Measurements from ENCODE around the gene NKAPL.
A peak's percentile ranks its signal among the peaks of the same experiment; 100 is the strongest.

Gene NKAPL

DNA sequence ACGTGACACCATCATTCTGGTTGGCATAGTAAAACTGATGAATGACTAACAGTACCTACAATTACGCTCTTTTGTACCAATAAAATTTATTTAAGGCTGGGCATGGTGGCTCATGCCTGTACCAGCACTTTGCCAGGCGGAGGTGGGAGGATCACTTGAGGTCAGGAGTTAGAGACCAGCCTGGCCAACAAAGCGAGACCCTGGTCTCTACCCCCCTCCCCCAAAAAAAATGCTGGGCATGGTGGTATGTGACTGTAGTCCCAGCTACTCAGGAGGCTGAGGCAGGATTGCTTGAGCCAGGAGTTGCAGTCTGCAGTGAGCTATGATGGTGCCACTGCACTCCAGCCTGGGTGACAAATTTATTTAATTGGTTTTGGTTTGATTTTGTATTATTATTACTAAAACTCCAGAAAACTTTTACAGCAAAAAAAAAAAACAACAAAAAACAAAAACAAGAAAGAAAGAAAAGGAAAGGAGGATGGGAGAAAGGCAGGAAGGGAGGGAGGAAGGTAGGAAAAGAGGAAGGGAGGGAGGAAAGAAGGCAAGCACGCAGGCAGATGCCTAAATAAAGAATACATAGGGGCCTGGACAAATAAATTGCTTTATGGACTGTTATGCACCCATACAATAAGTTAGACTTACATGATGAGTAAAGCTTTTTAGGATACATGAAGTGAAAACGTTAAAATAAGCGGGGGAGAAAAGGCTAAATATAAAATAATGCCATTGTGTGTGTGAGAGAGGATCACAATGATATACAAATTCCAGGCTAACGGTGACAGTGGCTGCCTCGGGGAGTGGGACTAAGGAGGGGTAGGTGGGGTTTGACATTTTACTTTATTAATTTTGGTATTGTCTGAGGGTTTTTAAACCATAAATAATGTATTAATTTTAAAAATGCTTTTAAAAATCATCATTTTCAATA is 34.7 kb upstream of the NKAPL start:
- H3K9me3 ChIP-seq (ENCODE audit: control insufficient read depth, insufficient read depth, low read length): no peaks in the 10 kb centered on the region; the same call in 1 of the 2 replicates
- H3K4me1 ChIP-seq (ENCODE audit: control insufficient read depth, insufficient read depth, low read length): 0 out of 2 replicates have a peak, but pooled peaks cover 6% of the 10 kb centered on the region
- peak overlapping the region; percentile 94 for H3K4me3 ChIP-seq (ENCODE audit: low read depth, low read length)
- H3K9ac ChIP-seq (ENCODE audit: low read depth, low read length): no peak overlapping the region
- peaks cover 48% of the 10 kb centered on the region for H3K27me3 ChIP-seq (ENCODE audit: control insufficient read depth, insufficient read depth, low read length)
- peak overlapping the region; percentile 77 for H3K27ac ChIP-seq (ENCODE audit: low read depth, low read length)
- peaks cover 25% of the 10 kb centered on the region for H3K36me3 ChIP-seq (ENCODE audit: control insufficient read depth, insufficient read depth, low read length)

DNA sequence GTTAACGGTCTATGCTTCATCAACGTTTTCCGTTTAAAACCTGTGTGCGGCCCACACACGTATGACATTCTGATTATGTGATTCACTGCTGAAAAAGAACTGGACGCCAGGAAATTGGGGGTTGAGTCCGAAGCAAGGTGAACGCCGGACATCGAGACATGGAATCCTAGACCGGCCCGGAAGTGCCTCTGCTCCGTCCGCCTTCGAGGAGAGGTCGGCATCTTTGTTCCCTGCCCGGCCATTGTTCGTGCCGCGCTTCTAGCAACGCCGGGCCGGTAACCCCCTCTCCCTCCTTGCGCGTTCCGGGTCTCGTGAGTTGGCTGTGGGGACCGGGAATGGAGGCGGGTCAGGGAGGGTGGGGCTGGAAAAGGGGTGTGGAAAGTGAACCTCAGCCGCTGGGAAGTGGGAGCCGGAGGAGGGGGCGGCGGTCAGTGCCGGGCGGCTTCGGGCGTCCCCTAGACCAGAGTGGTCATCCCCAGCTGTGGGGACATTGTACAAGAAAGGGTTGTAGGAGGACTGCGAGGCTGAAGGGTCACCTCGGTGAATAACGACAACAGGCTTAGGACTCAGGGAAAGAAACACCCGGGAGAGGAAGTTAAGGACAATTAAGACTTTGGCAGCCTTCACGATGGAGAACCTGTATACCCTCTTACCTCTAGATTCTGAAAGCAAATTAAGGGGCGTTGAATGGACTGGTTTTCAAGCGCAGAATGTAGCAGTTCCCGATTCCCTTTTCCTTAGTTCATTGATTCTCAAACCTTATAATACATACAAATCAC is 33.9 kb upstream of the NKAPL start, which contains the start of gene ZSCAN9:
Gene ZSCAN9 (plus strand): TSS at position 220 of the 779 bp plus-strand sequence. CDS start 1,810 bp downstream, outside the sequence.
- Histone ChIP-seq H3K27ac (ENCODE audit: low read depth, low read length) (peak within 1 kb of the TSS; percentile 77), H3K9me3 (ENCODE audit: control insufficient read depth, insufficient read depth, low read length) (no peaks in the 10 kb centered on the region; the same call in 1 of the 2 replicates), H3K36me3 (ENCODE audit: control insufficient read depth, insufficient read depth, low read length) (peaks cover 31% of the 10 kb centered on the region), H3K4me3 (ENCODE audit: low read depth, low read length) (peak within 1 kb of the TSS; percentile 94), H3K9ac (ENCODE audit: low read depth, low read length) (peak within 1 kb of the TSS; percentile 14), H3K4me1 (ENCODE audit: control insufficient read depth, insufficient read depth, low read length) (0 out of 2 replicates have a peak, but pooled peaks cover 6% of the 10 kb centered on the region), H3K27me3 (ENCODE audit: control insufficient read depth, insufficient read depth, low read length) (peaks cover 39% of the 10 kb centered on the region)

DNA sequence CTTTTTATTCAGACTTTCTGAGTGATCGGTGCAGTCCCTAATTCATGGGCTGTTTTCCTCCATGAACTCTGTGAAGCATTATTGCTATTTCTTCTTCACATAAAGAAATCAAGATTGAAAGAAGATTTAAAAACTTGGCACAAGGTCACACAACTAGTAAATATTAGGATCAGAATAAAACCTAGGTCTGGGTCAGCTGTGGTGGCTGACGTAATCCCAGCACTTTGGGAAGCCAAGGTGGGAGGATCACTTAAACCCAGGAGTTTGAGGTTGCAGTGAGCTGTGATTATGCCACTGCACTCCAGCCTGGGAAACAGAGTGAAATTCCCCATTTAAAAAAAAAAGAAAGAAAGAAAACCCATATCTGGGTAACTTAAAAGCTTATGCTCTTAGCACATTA is 32.6 kb upstream of the NKAPL start:
- H3K27ac ChIP-seq (ENCODE audit: low read depth, low read length): no peak overlapping the region
- 0 out of 2 replicates have a peak, but pooled peaks cover 6% of the 10 kb centered on the region for H3K4me1 ChIP-seq (ENCODE audit: control insufficient read depth, insufficient read depth, low read length)
- H3K27me3 ChIP-seq (ENCODE audit: control insufficient read depth, insufficient read depth, low read length): peaks cover 27% of the 10 kb centered on the region
- no peaks in the 10 kb centered on the region; the same call in 1 of the 2 replicates for H3K9me3 ChIP-seq (ENCODE audit: control insufficient read depth, insufficient read depth, low read length)
- peak overlapping the region; percentile 94 for H3K4me3 ChIP-seq (ENCODE audit: low read depth, low read length)
- no peak overlapping the region for H3K9ac ChIP-seq (ENCODE audit: low read depth, low read length)
- H3K36me3 ChIP-seq (ENCODE audit: control insufficient read depth, insufficient read depth, low read length): peaks cover 43% of the 10 kb centered on the region

DNA sequence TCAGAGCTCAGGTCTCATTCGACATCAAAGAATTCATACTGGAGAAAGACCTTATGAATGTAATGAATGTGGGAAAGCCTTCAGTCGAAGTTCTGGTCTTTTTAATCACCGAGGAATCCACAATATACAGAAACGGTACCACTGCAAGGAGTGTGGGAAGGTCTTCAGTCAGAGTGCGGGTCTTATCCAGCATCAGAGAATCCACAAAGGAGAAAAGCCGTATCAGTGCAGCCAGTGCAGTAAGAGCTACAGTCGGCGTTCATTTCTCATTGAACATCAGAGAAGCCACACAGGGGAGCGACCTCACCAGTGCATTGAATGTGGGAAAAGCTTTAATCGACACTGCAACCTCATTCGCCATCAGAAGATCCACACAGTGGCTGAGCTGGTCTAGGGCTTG is 26.3 kb upstream of the NKAPL start:
- H3K27ac ChIP-seq (ENCODE audit: low read depth, low read length): no peak overlapping the region
- H3K4me1 ChIP-seq (ENCODE audit: control insufficient read depth, insufficient read depth, low read length): no peaks in the 10 kb centered on the region
- no peaks in the 10 kb centered on the region for H3K27me3 ChIP-seq (ENCODE audit: control insufficient read depth, insufficient read depth, low read length)
- no peak overlapping the region for H3K9ac ChIP-seq (ENCODE audit: low read depth, low read length)
- no peak overlapping the region for H3K4me3 ChIP-seq (ENCODE audit: low read depth, low read length)
- H3K36me3 ChIP-seq (ENCODE audit: control insufficient read depth, insufficient read depth, low read length): peaks cover 65% of the 10 kb centered on the region
- H3K9me3 ChIP-seq (ENCODE audit: control insufficient read depth, insufficient read depth, low read length): no peaks in the 10 kb centered on the region; the same call in 1 of the 2 replicates

DNA sequence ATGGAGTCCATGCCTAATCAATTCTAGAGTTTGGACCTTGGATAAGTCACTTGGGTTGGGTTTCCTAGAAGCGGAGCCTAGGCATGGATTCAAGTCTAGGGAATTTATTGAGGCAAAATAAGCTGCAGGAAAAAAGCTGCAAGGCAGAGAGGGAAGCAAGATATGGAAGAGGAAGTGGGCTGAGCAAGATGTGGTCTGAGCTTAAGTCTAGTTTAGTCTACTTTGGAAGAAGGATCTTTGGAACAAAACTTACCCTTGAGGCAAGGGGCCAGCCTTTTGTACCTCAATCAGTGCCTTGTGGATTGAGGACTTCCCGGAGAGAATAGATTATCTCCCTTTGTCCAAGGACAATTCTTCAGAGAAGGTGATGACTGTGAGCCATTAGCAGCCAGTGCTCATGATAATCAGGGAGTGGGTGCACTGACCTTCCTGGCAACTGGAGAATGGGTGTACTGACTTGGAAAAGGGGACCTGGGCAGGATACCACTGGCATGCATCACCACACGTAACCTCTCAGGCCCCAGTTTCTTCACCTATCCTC is 23.1 kb upstream of the NKAPL start:
- H3K9ac ChIP-seq (ENCODE audit: low read depth, low read length): no peak overlapping the region
- H3K4me1 ChIP-seq (ENCODE audit: control insufficient read depth, insufficient read depth, low read length): no peaks in the 10 kb centered on the region
- H3K36me3 ChIP-seq (ENCODE audit: control insufficient read depth, insufficient read depth, low read length): peaks cover 35% of the 10 kb centered on the region
- H3K9me3 ChIP-seq (ENCODE audit: control insufficient read depth, insufficient read depth, low read length): no peaks in the 10 kb centered on the region
- no peaks in the 10 kb centered on the region for H3K27me3 ChIP-seq (ENCODE audit: control insufficient read depth, insufficient read depth, low read length)
- H3K4me3 ChIP-seq (ENCODE audit: low read depth, low read length): no peak overlapping the region
- no peak overlapping the region for H3K27ac ChIP-seq (ENCODE audit: low read depth, low read length)

DNA sequence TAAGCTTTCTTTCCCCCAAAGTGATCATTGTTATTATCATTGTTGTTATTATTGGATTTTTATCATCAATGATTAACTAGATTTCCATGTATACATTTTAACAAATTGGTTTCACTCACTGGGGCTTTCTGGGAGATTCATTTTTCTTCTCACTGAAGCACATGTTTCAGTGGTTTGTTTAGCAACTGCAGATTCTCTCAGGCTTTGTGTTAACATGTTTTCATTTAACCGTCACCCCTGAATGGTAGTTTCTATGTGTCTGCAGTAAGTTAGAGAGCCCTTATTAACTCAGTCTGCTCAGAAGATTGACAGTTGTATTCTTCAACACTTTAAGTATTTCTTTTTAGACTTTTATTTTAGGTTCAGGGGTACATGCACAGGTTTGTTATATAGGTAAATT is 19.5 kb upstream of the NKAPL start:
- Histone ChIP-seq H3K9ac (ENCODE audit: low read depth, low read length) (no peak overlapping the region), H3K27ac (ENCODE audit: low read depth, low read length) (no peak overlapping the region), H3K4me1 (ENCODE audit: control insufficient read depth, insufficient read depth, low read length) (no peaks in the 10 kb centered on the region), H3K27me3 (ENCODE audit: control insufficient read depth, insufficient read depth, low read length) (no peaks in the 10 kb centered on the region), H3K4me3 (ENCODE audit: low read depth, low read length) (no peak overlapping the region), H3K36me3 (ENCODE audit: control insufficient read depth, insufficient read depth, low read length) (peaks cover 13% of the 10 kb centered on the region), H3K9me3 (ENCODE audit: control insufficient read depth, insufficient read depth, low read length) (no peaks in the 10 kb centered on the region)

DNA sequence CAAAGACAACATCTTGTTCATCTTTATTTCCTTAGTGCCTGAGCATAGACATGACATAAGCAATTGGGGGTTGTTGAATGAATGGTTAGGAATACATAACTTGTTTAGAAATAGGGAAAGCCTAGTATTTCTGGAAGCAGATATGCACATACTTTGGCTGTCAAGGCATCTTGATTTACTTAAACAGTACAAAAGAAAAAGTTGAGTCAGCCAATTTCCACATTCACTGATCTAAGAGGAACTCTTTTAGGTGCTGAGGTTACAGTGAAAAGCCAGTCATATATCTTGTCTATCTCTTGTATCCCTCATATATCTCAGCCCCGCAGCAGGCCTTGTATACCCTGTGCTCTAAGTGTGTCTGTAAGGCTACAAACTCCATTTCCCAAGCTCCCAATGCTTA is 18.6 kb upstream of the NKAPL start:
- H3K27me3 ChIP-seq (ENCODE audit: control insufficient read depth, insufficient read depth, low read length): no peaks in the 10 kb centered on the region
- no peak overlapping the region for H3K27ac ChIP-seq (ENCODE audit: low read depth, low read length)
- H3K9me3 ChIP-seq (ENCODE audit: control insufficient read depth, insufficient read depth, low read length): no peaks in the 10 kb centered on the region
- no peak overlapping the region for H3K4me3 ChIP-seq (ENCODE audit: low read depth, low read length)
- peaks cover 18% of the 10 kb centered on the region for H3K36me3 ChIP-seq (ENCODE audit: control insufficient read depth, insufficient read depth, low read length)
- H3K4me1 ChIP-seq (ENCODE audit: control insufficient read depth, insufficient read depth, low read length): no peaks in the 10 kb centered on the region
- H3K9ac ChIP-seq (ENCODE audit: low read depth, low read length): no peak overlapping the region

DNA sequence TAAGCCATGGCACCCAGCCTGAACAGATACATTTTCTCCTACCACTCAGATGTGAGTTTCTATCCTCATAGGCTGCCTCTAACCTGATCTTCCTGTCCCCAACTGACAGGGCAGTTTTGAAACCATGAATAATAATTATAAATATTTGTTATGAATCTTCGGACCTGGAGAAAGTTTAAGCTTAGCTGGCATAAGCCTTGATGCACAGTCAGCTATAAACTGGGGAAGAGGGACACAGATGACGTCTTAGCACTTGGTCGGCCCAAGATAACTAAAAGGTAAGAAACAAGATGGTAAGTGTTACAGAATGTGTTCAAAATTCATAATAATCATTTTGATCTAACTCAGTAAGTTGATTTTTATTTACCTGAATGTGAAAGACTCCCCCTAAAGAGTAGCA is 15.2 kb upstream of the NKAPL start:
- Histone ChIP-seq H3K4me3 (ENCODE audit: low read depth, low read length) (no peak overlapping the region), H3K27ac (ENCODE audit: low read depth, low read length) (no peak overlapping the region), H3K9ac (ENCODE audit: low read depth, low read length) (no peak overlapping the region), H3K9me3 (ENCODE audit: control insufficient read depth, insufficient read depth, low read length) (no peaks in the 10 kb centered on the region), H3K36me3 (ENCODE audit: control insufficient read depth, insufficient read depth, low read length) (peaks cover 52% of the 10 kb centered on the region), H3K27me3 (ENCODE audit: control insufficient read depth, insufficient read depth, low read length) (no peaks in the 10 kb centered on the region), H3K4me1 (ENCODE audit: control insufficient read depth, insufficient read depth, low read length) (no peaks in the 10 kb centered on the region)

DNA sequence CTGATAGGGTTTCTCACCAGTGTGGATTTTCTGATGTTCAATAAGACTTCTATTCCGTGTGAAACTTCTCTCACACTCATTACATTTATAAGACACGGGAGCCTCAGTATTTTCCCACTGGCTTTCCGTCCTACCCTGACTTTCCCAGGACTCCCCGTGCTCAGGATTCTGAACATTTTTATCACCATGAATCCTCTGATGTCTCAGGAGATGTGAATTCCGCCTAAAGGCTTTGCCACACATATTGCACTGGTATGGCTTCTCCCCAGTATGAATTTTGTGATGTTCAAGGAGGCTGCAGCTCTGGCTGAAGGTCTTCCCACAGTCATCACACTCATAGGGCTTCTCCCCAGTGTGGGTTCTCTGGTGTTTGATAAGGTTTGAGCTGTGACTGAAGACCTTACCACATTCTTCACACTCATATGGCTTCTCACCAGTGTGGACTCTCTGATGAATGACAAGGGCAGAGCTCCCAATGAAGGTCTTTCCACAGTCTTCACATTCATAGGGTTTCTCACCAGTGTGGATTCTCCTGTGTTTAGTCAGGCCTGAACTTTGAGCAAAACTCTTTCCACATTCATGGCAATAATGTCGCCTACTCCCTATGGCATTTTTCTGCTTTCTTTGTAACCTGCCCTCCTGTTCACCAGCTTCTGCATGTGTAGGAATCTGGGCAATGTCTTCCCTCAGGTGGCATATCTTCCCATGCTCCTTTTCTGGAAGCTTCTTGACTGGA is 13.7 kb upstream of the NKAPL start:
- Histone ChIP-seq H3K4me1 (ENCODE audit: control insufficient read depth, insufficient read depth, low read length) (no peaks in the 10 kb centered on the region), H3K36me3 (ENCODE audit: control insufficient read depth, insufficient read depth, low read length) (peaks cover 57% of the 10 kb centered on the region), H3K9me3 (ENCODE audit: control insufficient read depth, insufficient read depth, low read length) (no peaks in the 10 kb centered on the region), H3K27ac (ENCODE audit: low read depth, low read length) (no peak overlapping the region), H3K27me3 (ENCODE audit: control insufficient read depth, insufficient read depth, low read length) (no peaks in the 10 kb centered on the region), H3K4me3 (ENCODE audit: low read depth, low read length) (no peak overlapping the region), H3K9ac (ENCODE audit: low read depth, low read length) (no peak overlapping the region)

DNA sequence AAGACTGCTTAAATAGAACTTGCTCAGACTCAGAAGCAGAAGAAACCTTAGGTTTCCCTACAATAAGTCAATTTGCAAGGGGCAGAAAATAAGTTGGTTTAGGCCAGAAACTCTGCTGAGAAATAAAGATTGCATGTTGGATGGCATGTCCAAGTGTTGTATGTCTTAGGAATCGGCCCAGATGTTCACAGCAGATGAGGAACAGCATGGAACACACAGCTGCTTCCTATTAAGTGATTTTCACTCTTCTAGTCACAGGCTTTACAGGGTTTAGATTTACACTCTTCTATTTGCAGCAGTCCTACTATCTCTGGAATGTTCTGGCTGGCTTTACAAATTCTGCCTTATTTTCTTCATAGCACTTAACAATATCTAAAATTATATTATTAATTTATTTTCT is 10.2 kb upstream of the NKAPL start:
- Histone ChIP-seq H3K27ac (ENCODE audit: low read depth, low read length) (no peak overlapping the region), H3K27me3 (ENCODE audit: control insufficient read depth, insufficient read depth, low read length) (no peaks in the 10 kb centered on the region), H3K9me3 (ENCODE audit: control insufficient read depth, insufficient read depth, low read length) (no peaks in the 10 kb centered on the region), H3K4me3 (ENCODE audit: low read depth, low read length) (no peak overlapping the region), H3K36me3 (ENCODE audit: control insufficient read depth, insufficient read depth, low read length) (peaks cover 55% of the 10 kb centered on the region), H3K4me1 (ENCODE audit: control insufficient read depth, insufficient read depth, low read length) (peaks cover 14% of the 10 kb centered on the region), H3K9ac (ENCODE audit: low read depth, low read length) (no peak overlapping the region)

All from HUES48 (cell line).